HG02970 (cell line): Measurements from ENCODE around the gene C20orf141.
"Not testable (repeated sequence)": the region's sequence is repeated elsewhere in the genome, so short reads cannot be mapped to it uniquely, and the experiment has no call there.

Source experiments
- ATAC-seq: cut with Tn5 transposase; IDR thresholded peaks from one replicate; pipeline ENCODE4 v1.9.1; 2021; ENCODE audit warnings: mild to moderate bottlenecking, moderate library complexity, moderate number of reproducible peaks; ENCODE audit not compliant: unreplicated experiment, low FRiP score

The C20orf141 gene

GRCh38 chr20:2814587-2815051 is at the start of gene C20orf141:
Gene C20orf141, plus strand, starts transcription at chr20:2814987. Its CDS starts 198 bp downstream, at chr20:2815185.
- no peak for ATAC-seq

GRCh38 chr20:2767768-2768631 is 46.8 kb upstream of the C20orf141 start:
- ATAC-seq = no peak

GRCh38 chr20:2768632-2769015 is 46.2 kb upstream of the C20orf141 start:
- no peak for ATAC-seq

- not testable (repeated sequence) for ATAC-seq
Measured at GRCh38 chr20:2770091-2770490, 44.7 kb upstream of the C20orf141 start.

- no peak for ATAC-seq
Measured at GRCh38 chr20:2771631-2772080, 43.1 kb upstream of the C20orf141 start.

GRCh38 chr20:2773812-2774211 is 41.0 kb upstream of the C20orf141 start:
- no peak for ATAC-seq

GRCh38 chr20:2775139-2775538 is 39.6 kb upstream of the C20orf141 start:
- ATAC-seq = no peak

- no peak for ATAC-seq
Measured at GRCh38 chr20:2778602-2779321, 36.0 kb upstream of the C20orf141 start.

GRCh38 chr20:2780948-2781347 is 33.8 kb upstream of the C20orf141 start:
- ATAC-seq = no peak

- ATAC-seq = no peak
Measured at GRCh38 chr20:2783908-2784566, 30.8 kb upstream of the C20orf141 start.

GRCh38 chr20:2793471-2793870 is 21.3 kb upstream of the C20orf141 start:
- no peak for ATAC-seq

- ATAC-seq = no peak
Measured at GRCh38 chr20:2794202-2794748, 20.5 kb upstream of the C20orf141 start.

GRCh38 chr20:2794866-2795447 is 19.8 kb upstream of the C20orf141 start:
- ATAC-seq = no peak

GRCh38 chr20:2795451-2795850 is 19.3 kb upstream of the C20orf141 start:
- ATAC-seq = no peak

- ATAC-seq = no peak
Measured at GRCh38 chr20:2796011-2796660, 18.7 kb upstream of the C20orf141 start.

- no peak for ATAC-seq
Measured at GRCh38 chr20:2797136-2797983, 17.4 kb upstream of the C20orf141 start.

- no peak for ATAC-seq
Measured at GRCh38 chr20:2798095-2798805, 16.5 kb upstream of the C20orf141 start.

- ATAC-seq = no peak
Measured at GRCh38 chr20:2798814-2799213, 16.0 kb upstream of the C20orf141 start.
